IMR-90 (cell line): Measurements from ENCODE around the gene FOXK2. TPM values are rescaled to one million over a fixed set of nuclear protein-coding genes. Genes with fewer than 3 reads are reported as not detected.

Experiments used
- ATAC-seq: fragments of 200-7000 bp; cut with Tn5 transposase; 2 replicates; pipeline ENCODE4 v1.9.1; 2020; ENCODE audit warnings: low read depth, mild to moderate bottlenecking, moderate library complexity
- BruUV-seq: library from RNA; stranded (reverse); fragments of 400-500 nt; replicated peaks from 2 replicates; lab custom pipeline; 2021; lab: Mats Ljungman, UMichigan
- CTCF ChIA-PET: fragments of 300-600 bp; formaldehyde crosslinking; extraction: SDS; loops from one replicate; lab custom pipeline; 2021; ENCODE audit warnings: antibody characterized with exemption; lab: Yijun Ruan, JAX
- POLR2A ChIA-PET: fragments of 300-600 bp; sonication (Branson Sonifier 250); formaldehyde crosslinking; loops from one replicate; lab custom pipeline; 2022; ENCODE audit warnings: antibody characterized with exemption; ENCODE audit not compliant: unreplicated experiment; lab: Charles Lee
- DNase-seq: peaks from one replicate; pipeline ENCODE4 v3.0.0; 2013
- H2AFZ ChIP-seq: replicated peaks from 2 replicates; pipeline ENCODE3; 2013; ENCODE audit warnings: low read length, mild to moderate bottlenecking; ENCODE audit not compliant: poor library complexity
- H2AK5ac ChIP-seq: 2 replicates; pipeline ENCODE4 v1.6.1; 2013; ENCODE audit warnings: low read depth, low read length, inconsistent platforms
- H2AK9ac ChIP-seq: replicated peaks from 2 replicates; pipeline ENCODE3; 2013; ENCODE audit warnings: mild to moderate bottlenecking, low read depth, low read length, moderate library complexity; ENCODE audit not compliant: poor library complexity
- H2BK120ac ChIP-seq: 2 replicates; pipeline ENCODE4 v1.6.1; 2013; ENCODE audit warnings: low read depth, low read length, inconsistent platforms
- H2BK15ac ChIP-seq: 3 replicates; pipeline ENCODE4 v1.6.1; 2013; ENCODE audit warnings: low read depth, low read length, inconsistent platforms
- H2BK20ac ChIP-seq: 2 replicates; pipeline ENCODE4 v1.6.1; 2013; ENCODE audit warnings: low read depth, mild to moderate bottlenecking, inconsistent platforms, low read length, moderate library complexity
- H2BK5ac ChIP-seq: 2 replicates; pipeline ENCODE4 v1.6.1; 2013; ENCODE audit warnings: mild to moderate bottlenecking, low read depth, low read length, inconsistent platforms; ENCODE audit not compliant: poor library complexity, severe bottlenecking
- H3K14ac ChIP-seq: replicated peaks from 2 replicates; pipeline ENCODE4 v1.6.1; 2013; ENCODE audit warnings: low read depth, low read length, inconsistent platforms
- H3K18ac ChIP-seq: 2 replicates; pipeline ENCODE4 v1.6.1; 2013; ENCODE audit warnings: low read depth, low read length, control low read depth
- H3K23ac ChIP-seq: 2 replicates; pipeline ENCODE4 v1.6.1; 2013; ENCODE audit warnings: low read depth, low read length, inconsistent platforms
- H3K27ac ChIP-seq: 2 replicates; pipeline ENCODE4 v1.5.1; 2013; ENCODE audit warnings: mild to moderate bottlenecking, control low read depth, low read length; ENCODE audit not compliant: insufficient read depth
- H3K27me3 ChIP-seq: 2 replicates; pipeline ENCODE4 v1.6.1; 2013; ENCODE audit warnings: low read length; ENCODE audit not compliant: control insufficient read depth, insufficient read depth
- H3K36me3 ChIP-seq: 2 replicates; pipeline ENCODE4 v1.6.1; 2013; ENCODE audit warnings: low read length, mixed read lengths; ENCODE audit not compliant: control insufficient read depth, insufficient read depth
- H3K4ac ChIP-seq: 2 replicates; pipeline ENCODE4 v1.6.1; 2013; ENCODE audit warnings: low read depth, low read length, inconsistent platforms
- H3K4me1 ChIP-seq: 2 replicates; pipeline ENCODE4 v1.6.1; 2013; ENCODE audit warnings: low read length, mixed read lengths; ENCODE audit not compliant: control insufficient read depth, insufficient read depth
- H3K4me2 ChIP-seq: 2 replicates; pipeline ENCODE4 v1.6.1; 2013; ENCODE audit warnings: low read depth, mild to moderate bottlenecking, control low read depth, low read length, moderate library complexity
- H3K4me3 ChIP-seq: 2 replicates; pipeline ENCODE4 v1.5.1; 2013; ENCODE audit warnings: low read depth, mild to moderate bottlenecking, control low read depth, low read length, moderate library complexity; ENCODE audit not compliant: insufficient read depth
- H3K56ac ChIP-seq: 2 replicates; pipeline ENCODE4 v1.6.1; 2013; ENCODE audit warnings: low read length, inconsistent platforms; ENCODE audit not compliant: insufficient read depth; ENCODE audit errors: extremely low read depth
- H3K79me1 ChIP-seq, 2 experiments: 2 replicates each; pipeline ENCODE4 v1.6.1; 2013; ENCODE audit warnings: low read length in 2 of 2, inconsistent platforms in 1 of 2, low read depth in 1 of 2
- H3K9ac ChIP-seq: 2 replicates; pipeline ENCODE4 v1.6.1; 2013; ENCODE audit warnings: low read depth, low read length, control low read depth
- H3K9me1 ChIP-seq: 2 replicates; pipeline ENCODE4 v1.6.1; 2013; ENCODE audit warnings: low read length, inconsistent platforms; ENCODE audit not compliant: insufficient read depth
- H3K9me3 ChIP-seq: 2 replicates; pipeline ENCODE4 v1.6.1; 2013; ENCODE audit warnings: low read length; ENCODE audit not compliant: control insufficient read depth, insufficient read depth
- H4K20me1 ChIP-seq: 2 replicates; pipeline ENCODE4 v1.6.1; 2013; ENCODE audit warnings: low read length, inconsistent platforms; ENCODE audit not compliant: insufficient read depth
- H4K5ac ChIP-seq: 2 replicates; pipeline ENCODE4 v1.6.1; 2013; ENCODE audit warnings: mild to moderate bottlenecking, low read depth, low read length, control low read depth
- H4K8ac ChIP-seq, 2 experiments: 2 replicates each; pipeline ENCODE4 v1.6.1; 2013; ENCODE audit warnings: low read depth in 2 of 2, low read length in 2 of 2, control low read depth in 1 of 2, inconsistent platforms in 1 of 2
- H4K91ac ChIP-seq: 2 replicates; pipeline ENCODE4 v1.6.1; 2013; ENCODE audit warnings: low read depth, low read length, inconsistent platforms; ENCODE audit not compliant: insufficient read depth
- BHLHE40 ChIP-seq: fragments of 150-350 bp; IDR thresholded peaks from 2 replicates; pipeline ENCODE4 v1.6.1; 2016; ENCODE audit warnings: mild to moderate bottlenecking, low read depth, low read length
- CEBPB ChIP-seq: IDR thresholded peaks from 2 replicates; pipeline ENCODE4 v1.6.1; 2012; ENCODE audit warnings: low read depth, low read length, improper control_type of control experiment
- CHD1 ChIP-seq: IDR thresholded peaks from 2 replicates; pipeline ENCODE4 v1.6.1; 2012; ENCODE audit warnings: low read depth, low read length, improper control_type of control experiment
- CTCF ChIP-seq: conservative IDR thresholded peaks from 2 replicates; pipeline ENCODE4 v1.5.1; 2012; ENCODE audit warnings: mild to moderate bottlenecking, low read depth, low read length, improper control_type of control experiment
- ELK1 ChIP-seq: fragments of 150-350 bp; IDR thresholded peaks from 2 replicates; pipeline ENCODE4 v1.6.1; 2016; ENCODE audit warnings: low read depth, mild to moderate bottlenecking, low read length, moderate library complexity, borderline replicate concordance
- FOS ChIP-seq: fragments of 150-350 bp; IDR thresholded peaks from 2 replicates; pipeline ENCODE4 v1.6.1; 2016; ENCODE audit warnings: low read depth, low read length
- MAFK ChIP-seq: IDR thresholded peaks from 2 replicates; pipeline ENCODE4 v1.6.1; 2012; ENCODE audit warnings: low read depth, low read length, improper control_type of control experiment
- MAZ ChIP-seq: IDR thresholded peaks from 2 replicates; pipeline ENCODE4 v1.6.1; 2012; ENCODE audit warnings: low read depth, mild to moderate bottlenecking, low read length, improper control_type of control experiment, moderate library complexity, borderline replicate concordance
- MXI1 ChIP-seq: IDR thresholded peaks from 2 replicates; pipeline ENCODE4 v1.6.1; 2012; ENCODE audit warnings: low read depth, mild to moderate bottlenecking, low read length, moderate library complexity, borderline replicate concordance
- NFE2L2 ChIP-seq: fragments of 150-350 bp; IDR thresholded peaks from 2 replicates; pipeline ENCODE4 v1.6.1; 2016; ENCODE audit warnings: low read depth, mild to moderate bottlenecking, low read length
- POLR2A ChIP-seq: IDR thresholded peaks from 2 replicates; pipeline ENCODE4 v1.6.1; 2012; ENCODE audit warnings: mild to moderate bottlenecking, low read depth, low read length
- RAD21 ChIP-seq: IDR thresholded peaks from 2 replicates; pipeline ENCODE4 v1.6.1; 2012; ENCODE audit warnings: low read length, improper control_type of control experiment
- RCOR1 ChIP-seq: IDR thresholded peaks from 2 replicates; pipeline ENCODE4 v1.6.1; 2012; ENCODE audit warnings: mild to moderate bottlenecking, low read length, improper control_type of control experiment; ENCODE audit not compliant: insufficient replicate concordance
- RFX5 ChIP-seq: IDR thresholded peaks from 2 replicates; pipeline ENCODE4 v1.8.0; 2012; ENCODE audit warnings: low read depth, mild to moderate bottlenecking, low read length, moderate library complexity
- SMC3 ChIP-seq: fragments of 150-350 bp; IDR thresholded peaks from 2 replicates; pipeline ENCODE4 v1.6.1; 2016; ENCODE audit warnings: low read depth, mild to moderate bottlenecking, antibody characterized with exemption, low read length, moderate library complexity
- USF2 ChIP-seq: fragments of 150-350 bp; IDR thresholded peaks from 2 replicates; pipeline ENCODE4 v1.6.1; 2017; ENCODE audit warnings: mild to moderate bottlenecking, antibody characterized with exemption, low read length, low read depth
- WGBS, 2 experiments: methylation state at CpG; one replicate each; pipeline versions ENCODE4 v1.1.5 to v1.1.7; 2013; ENCODE audit warnings: missing lambda C conversion rate in 2 of 2; ENCODE audit not compliant: insufficient read length in 1 of 2; ENCODE audit errors: extremely low coverage in 2 of 2; 5-methylcytosine and 5-hydroxymethylcytosine counted together
- dilution Hi-C: fragments of 300-500 bp; cut with HindIII; formaldehyde crosslinking; loops from one replicate; pipeline ENCODE4 v1.14.3; 2018; ENCODE audit warnings: low sequenced_read_pairs; ENCODE audit not compliant: unreplicated experiment
- in situ Hi-C: fragments of 300-500 bp; cut with MboI; formaldehyde crosslinking; loops from 3 replicates; pipeline ENCODE4 v1.14.3; 2019; ENCODE audit warnings: low sequenced_read_pairs, inconsistent platforms, mixed read lengths
- intact Hi-C: fragments of 100-400 bp; cut with micrococcal nuclease; formaldehyde crosslinking; loops from 2 replicates; pipeline ENCODE4 v1.10.0; 2022
- polyA plus RNA-seq, 3 experiments: library from polyadenylated mRNA; depleted of rRNA; stranded (reverse); fragments of >200 nt; gene quantifications; 2 replicates each; pipeline ENCODE4 v1.2.3, GENCODE V29; 2012; ENCODE audit warnings: low replicate concordance in 1 of 3
- total RNA-seq: library from RNA; depleted of rRNA; stranded (reverse); fragments of >200 nt; gene quantifications from 2 replicates; pipeline ENCODE4 v1.2.3, GENCODE V29; 2012

The FOXK2 gene
- total and polyA plus RNA-seq, 2 of the 4 experiments (the other 2 are of a cell fraction) = 12.5 to 20.0 TPM

- BruUV-seq = no TSS peak
- WGBS, 2 experiments = 98% methylated on average over 4 of the region's 4 CpGs; no CpG with 5 or more reads in 1 of the 2 experiments
- intact Hi-C loops (no loop called here), in situ Hi-C loops (no loop called here), dilution Hi-C loops (no loop called here)
- H2AK9ac ChIP-seq = no peak overlapping the region
- POLR2A ChIA-PET = no interaction called here
- H3K27me3 ChIP-seq = no peaks in the 10 kb centered on the region
- H3K4me2 ChIP-seq = no peak overlapping the region
- H3K23ac ChIP-seq = no peak overlapping the region
- H3K27ac ChIP-seq = no peak overlapping the region
- H3K9me1 ChIP-seq = peaks cover 15% of the 10 kb centered on the region
- H3K9me3 ChIP-seq = no peaks in the 10 kb centered on the region
- ATAC-seq (no peak), DNase-seq (no peak)
- H4K5ac ChIP-seq = no peak overlapping the region
- H3K18ac ChIP-seq = no peak overlapping the region
- peaks cover 1% of the 10 kb centered on the region; the same call in 1 of the 2 replicates for H3K36me3 ChIP-seq
- H4K20me1 ChIP-seq = peaks cover 86% of the 10 kb centered on the region
- no peak overlapping the region for H2AK5ac ChIP-seq
- H3K4me1 ChIP-seq = peaks cover 2% of the 10 kb centered on the region; the same call in 1 of the 2 replicates
- no peak overlapping the region for H4K91ac ChIP-seq
- H3K79me1 ChIP-seq = peaks cover 38 to 88% of the 10 kb centered on the region in 2 experiments
- H3K56ac ChIP-seq = no peak overlapping the region
- H2BK20ac ChIP-seq = no peak overlapping the region
- H2BK120ac ChIP-seq = no peak overlapping the region
- H3K4ac ChIP-seq = no peak overlapping the region
- H3K14ac ChIP-seq = no peak overlapping the region
- no peak overlapping the region for H2BK15ac ChIP-seq
- H2BK5ac ChIP-seq = no peak overlapping the region
- no peak overlapping the region for H3K4me3 ChIP-seq
- H4K8ac ChIP-seq = no peak overlapping the region
- H2AFZ ChIP-seq = no peak overlapping the region
- TF ChIP-seq MAFK (no peak), CEBPB (no peak), RCOR1 (no peak), POLR2A (no peak), MAZ (no peak), USF2 (no peak), BHLHE40 (no peak), RFX5 (no peak), MXI1 (no peak), CTCF (no peak), RAD21 (no peak), CHD1 (no peak), SMC3 (no peak), FOS (no peak), NFE2L2 (no peak), ELK1 (no peak)
- H3K9ac ChIP-seq = no peak overlapping the region
- CTCF ChIA-PET = no interaction called here
Measured at GRCh38 chr17:82547981-82548380, 28.4 kb downstream of the FOXK2 start.
